Heart left ventricle (tissue), 13 donors: ENCODE measurements around the gene BCR.

Experiments used
- POLR2A ChIP-seq, 2 donors: fragments of 450-650 bp; IDR thresholded peaks; one replicate each; pipeline ENCODE4 v1.6.1; 2017; ENCODE audit warnings: antibody characterized with exemption in 2 of 2, mild to moderate bottlenecking in 2 of 2, moderate library complexity in 2 of 2
- TF ChIP-seq, protein P1 (sequence below), 12 donors: fragments of 200-600 bp; sonication (generic) in 4 of 12; IDR thresholded peaks; one replicate each; pipeline versions ENCODE4 v1.5.0 to v1.8.0; 2018 to 2022; ENCODE audit warnings: antibody characterized with exemption in 12 of 12, mild to moderate bottlenecking in 5 of 12
- donor health status: ischemic (EF 13 %, LVEDD 7.1; RV severe dilation, severe dysfunction).
- donor health status: DM: no; HTN: yes; CAD: no.
- donor health status: DM: no; HTN: no; CAD: no.
- donor health status: ischemic (EF 25% LVEDD 6.9; RV normal size, moderate dysfunction).
- donor health status: ischemic (EF 25% LVEDD 5.7; RV mildly dilated, moderate dysfunction).
- donor health status: ischemic (EF 35%, LVEDD 5.7; RV mildly dilated, moderate dysfunction).
- donor health status: nonischemic (EF 11% LVEDD 7.7; RV severe dilation, severe dysfunction).
- donor health status: DM: yes; HTN: yes; CAD: no.
- donor health status: PGD.
- donor health status: ischemic (EF 29% LVEDD 5.4; RV normal size, mild dysfunction).
- donor health status: nonischemic (EF 23%, LVEDD 6.1; RV moderate dilation, normal function).

DNA sequence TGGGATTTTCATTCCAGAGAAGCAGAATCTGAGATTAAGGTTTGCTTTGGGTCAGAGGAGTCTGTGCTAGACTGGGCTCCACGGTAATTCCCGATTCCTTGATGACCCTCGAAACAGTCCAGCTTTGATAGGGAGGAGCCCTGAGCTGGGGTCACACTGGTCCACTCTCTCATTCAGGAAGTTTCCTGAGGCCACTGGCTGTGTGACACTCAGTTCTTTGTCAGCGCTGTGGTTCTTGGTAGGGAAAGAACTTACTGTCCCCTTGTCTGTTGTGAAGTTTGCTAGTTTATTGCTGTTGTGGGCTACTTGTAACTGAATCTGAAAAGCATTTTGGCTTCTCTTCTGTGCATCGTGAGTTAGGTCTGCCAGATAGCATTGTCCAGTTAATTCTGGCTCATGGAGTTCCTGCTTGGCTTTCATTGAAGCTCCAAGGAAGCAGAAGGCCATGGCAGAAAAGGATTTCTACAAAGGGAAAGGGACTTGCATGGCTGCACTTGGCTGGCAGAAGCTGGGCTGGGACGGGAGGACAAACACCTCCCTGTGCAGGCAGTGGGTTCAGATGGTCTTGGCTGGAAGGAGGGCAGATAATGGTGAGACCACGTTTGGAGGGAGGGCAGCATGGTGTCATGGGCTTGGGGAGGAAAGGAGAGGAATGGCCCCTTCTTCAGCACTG is 23.3 kb downstream of the BCR start:
- TF ChIP-seq, protein P1, sequence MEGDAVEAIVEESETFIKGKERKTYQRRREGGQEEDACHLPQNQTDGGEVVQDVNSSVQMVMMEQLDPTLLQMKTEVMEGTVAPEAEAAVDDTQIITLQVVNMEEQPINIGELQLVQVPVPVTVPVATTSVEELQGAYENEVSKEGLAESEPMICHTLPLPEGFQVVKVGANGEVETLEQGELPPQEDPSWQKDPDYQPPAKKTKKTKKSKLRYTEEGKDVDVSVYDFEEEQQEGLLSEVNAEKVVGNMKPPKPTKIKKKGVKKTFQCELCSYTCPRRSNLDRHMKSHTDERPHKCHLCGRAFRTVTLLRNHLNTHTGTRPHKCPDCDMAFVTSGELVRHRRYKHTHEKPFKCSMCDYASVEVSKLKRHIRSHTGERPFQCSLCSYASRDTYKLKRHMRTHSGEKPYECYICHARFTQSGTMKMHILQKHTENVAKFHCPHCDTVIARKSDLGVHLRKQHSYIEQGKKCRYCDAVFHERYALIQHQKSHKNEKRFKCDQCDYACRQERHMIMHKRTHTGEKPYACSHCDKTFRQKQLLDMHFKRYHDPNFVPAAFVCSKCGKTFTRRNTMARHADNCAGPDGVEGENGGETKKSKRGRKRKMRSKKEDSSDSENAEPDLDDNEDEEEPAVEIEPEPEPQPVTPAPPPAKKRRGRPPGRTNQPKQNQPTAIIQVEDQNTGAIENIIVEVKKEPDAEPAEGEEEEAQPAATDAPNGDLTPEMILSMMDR (IDR thresholded peaks at IDR 0.05) = no peak
- TF ChIP-seq POLR2A (IDR thresholded peaks at IDR 0.05) = no peak
